Activated T-helper 1 cell treated with anti-CD3 and anti-CD28 coated beads, Interleukin-12 subunit alpha, Interleukin-12 subunit beta, Interleukin-2, Interleukin-4 antibody, amounts not matched to agents 30 ng/mL and 10 ng/mL and 1 ng/mL, durations not matched to agents 14 hours and 24 hours and 36 hours (primary cell): ENCODE measurements around the gene COL1A1. TPM values are rescaled to one million over a fixed set of nuclear protein-coding genes. Genes with fewer than 3 reads are reported as not detected.

Source experiments
- DNase-seq: peaks from one replicate; pipeline ENCODE4 v3.0.0; 2021; ENCODE audit warnings: low spot score
- H3K27ac Mint-ChIP-seq: one replicate; pipeline ENCODE4 v1.8.0; 2021; ENCODE audit warnings: mild to moderate bottlenecking, mixed read lengths
- H3K27me3 Mint-ChIP-seq: one replicate; pipeline ENCODE4 v1.8.0; 2022; ENCODE audit warnings: mild to moderate bottlenecking, moderate library complexity, mixed read lengths; ENCODE audit not compliant: insufficient read depth
- H3K36me3 Mint-ChIP-seq: one replicate; pipeline ENCODE4 v1.8.0; 2021; ENCODE audit warnings: low read depth, mixed read lengths
- H3K4me1 Mint-ChIP-seq: one replicate; pipeline ENCODE4 v1.8.0; 2021; ENCODE audit warnings: low read depth, mixed read lengths
- H3K4me3 Mint-ChIP-seq: one replicate; pipeline ENCODE4 v1.8.0; 2021; ENCODE audit warnings: mild to moderate bottlenecking, moderate library complexity, mixed read lengths
- H3K9me3 Mint-ChIP-seq: one replicate; pipeline ENCODE4 v1.8.0; 2021; ENCODE audit warnings: mixed read lengths
- intact Hi-C: fragments of 100-400 bp; cut with micrococcal nuclease; formaldehyde crosslinking; loops from one replicate; pipeline ENCODE4 v1.15.1; 2024
- total RNA-seq: library from RNA; stranded (reverse); gene quantifications from 2 replicates; pipeline ENCODE4 v1.2.3, GENCODE V29; 2022

COL1A1 gene
- total RNA-seq, 1 donor from 2014 or later, result 2.0 TPM

DNA sequence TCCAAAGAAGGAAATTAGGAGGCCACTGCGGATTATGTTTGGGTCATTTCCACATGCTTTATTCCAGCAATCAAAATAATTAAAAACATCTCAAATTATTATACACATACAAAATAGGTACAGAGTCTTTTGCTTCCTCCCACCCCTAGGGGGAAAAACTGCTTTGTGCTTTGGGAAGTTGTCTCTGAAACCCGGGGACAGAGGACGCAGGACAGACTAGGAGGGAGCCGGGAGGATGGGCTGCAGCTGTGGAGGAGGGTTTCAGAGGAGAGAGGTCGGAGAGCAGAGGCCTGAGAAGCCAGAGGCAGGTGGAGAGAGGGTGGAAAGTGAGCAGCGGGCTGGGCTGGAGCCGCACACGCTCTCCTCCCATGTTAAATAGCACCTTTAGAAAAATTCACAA is 17.4 kb downstream of the COL1A1 start:
- Mint-ChIP-seq H3K36me3 (no peaks in the 10 kb centered on the region), H3K4me3 (peak overlapping the region; percentile 3), H3K9me3 (no peaks in the 10 kb centered on the region), H3K27ac (no peak overlapping the region), H3K27me3 (peaks cover 10% of the 10 kb centered on the region), H3K4me1 (peaks cover 24% of the 10 kb centered on the region)
- DNase-seq, result no peak
- intact Hi-C loops, result no loop called here

DNA sequence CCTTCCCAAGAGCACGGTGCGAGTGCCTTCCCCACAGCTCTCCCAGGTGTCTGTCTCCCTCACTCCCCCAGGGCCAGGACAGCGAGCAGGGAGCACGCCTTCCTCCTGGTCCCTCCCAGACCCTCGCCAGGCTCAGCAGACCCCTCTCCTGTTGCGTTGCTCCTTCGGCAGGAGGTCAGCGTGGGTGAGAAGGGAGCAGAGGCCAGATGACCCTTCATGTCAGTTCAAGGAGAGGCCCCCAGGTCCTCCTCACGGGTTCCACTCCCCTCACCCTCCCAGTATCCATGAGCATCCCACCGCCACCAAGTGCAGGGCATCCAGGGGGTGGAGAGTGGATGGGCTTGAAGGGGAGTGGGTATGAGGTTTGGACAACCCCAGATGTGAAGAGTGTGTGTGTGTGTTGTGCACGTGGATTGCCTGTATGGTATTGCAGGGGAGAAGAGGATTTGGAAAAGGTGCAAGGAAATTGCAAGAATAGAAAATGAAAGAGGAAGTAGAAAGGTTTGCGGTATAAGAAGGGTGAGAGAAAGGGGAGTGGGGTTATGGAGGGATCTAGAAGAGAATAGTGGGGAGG is 17.9 kb downstream of the COL1A1 start:
- no peak for DNase-seq
- Mint-ChIP-seq H3K9me3 (no peaks in the 10 kb centered on the region), H3K4me1 (peaks cover 28% of the 10 kb centered on the region), H3K27me3 (peaks cover 13% of the 10 kb centered on the region), H3K36me3 (no peaks in the 10 kb centered on the region), H3K4me3 (peak overlapping the region; percentile 3), H3K27ac (peak overlapping the region; percentile 36)
- intact Hi-C loops, result no loop called here

DNA sequence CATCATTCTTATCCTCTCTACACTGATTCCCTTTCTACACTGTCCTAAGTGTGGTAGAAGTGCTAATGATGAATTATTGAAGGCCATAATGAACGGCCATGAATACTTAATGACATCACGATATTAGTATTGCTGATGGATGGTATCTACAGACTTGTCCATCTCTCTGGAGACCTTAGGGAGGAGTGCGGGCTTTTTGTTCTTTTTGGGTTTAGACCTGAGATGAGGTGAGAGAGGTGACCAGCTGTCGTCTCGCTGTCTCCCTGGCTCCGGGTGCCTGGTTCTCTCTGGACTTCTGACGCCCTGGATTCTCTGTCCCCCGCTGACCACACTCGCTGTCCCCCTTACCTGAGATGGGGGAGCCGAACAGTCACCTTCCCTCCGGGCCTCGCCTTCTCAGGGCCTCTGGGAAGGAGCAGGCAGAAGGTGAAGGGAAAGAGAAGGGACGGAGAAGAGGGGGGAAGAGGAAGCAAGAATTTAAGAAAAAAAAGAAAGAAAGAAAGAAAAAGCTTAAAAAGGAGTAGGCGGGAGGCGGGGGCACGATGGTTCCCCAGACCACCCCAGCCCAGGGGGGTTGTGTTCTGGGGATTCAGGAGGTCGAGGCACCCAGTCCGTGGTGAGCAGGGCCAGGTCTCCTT is 18.5 kb downstream of the COL1A1 start:
- H3K36me3 Mint-ChIP-seq, result no peaks in the 10 kb centered on the region
- no peak overlapping the region for H3K4me3 Mint-ChIP-seq
- H3K9me3 Mint-ChIP-seq, result no peaks in the 10 kb centered on the region
- peaks cover 35% of the 10 kb centered on the region for H3K4me1 Mint-ChIP-seq
- DNase-seq, result no peak
- H3K27me3 Mint-ChIP-seq, result peaks cover 15% of the 10 kb centered on the region
- H3K27ac Mint-ChIP-seq, result no peak overlapping the region
- intact Hi-C loops, result no loop called here

DNA sequence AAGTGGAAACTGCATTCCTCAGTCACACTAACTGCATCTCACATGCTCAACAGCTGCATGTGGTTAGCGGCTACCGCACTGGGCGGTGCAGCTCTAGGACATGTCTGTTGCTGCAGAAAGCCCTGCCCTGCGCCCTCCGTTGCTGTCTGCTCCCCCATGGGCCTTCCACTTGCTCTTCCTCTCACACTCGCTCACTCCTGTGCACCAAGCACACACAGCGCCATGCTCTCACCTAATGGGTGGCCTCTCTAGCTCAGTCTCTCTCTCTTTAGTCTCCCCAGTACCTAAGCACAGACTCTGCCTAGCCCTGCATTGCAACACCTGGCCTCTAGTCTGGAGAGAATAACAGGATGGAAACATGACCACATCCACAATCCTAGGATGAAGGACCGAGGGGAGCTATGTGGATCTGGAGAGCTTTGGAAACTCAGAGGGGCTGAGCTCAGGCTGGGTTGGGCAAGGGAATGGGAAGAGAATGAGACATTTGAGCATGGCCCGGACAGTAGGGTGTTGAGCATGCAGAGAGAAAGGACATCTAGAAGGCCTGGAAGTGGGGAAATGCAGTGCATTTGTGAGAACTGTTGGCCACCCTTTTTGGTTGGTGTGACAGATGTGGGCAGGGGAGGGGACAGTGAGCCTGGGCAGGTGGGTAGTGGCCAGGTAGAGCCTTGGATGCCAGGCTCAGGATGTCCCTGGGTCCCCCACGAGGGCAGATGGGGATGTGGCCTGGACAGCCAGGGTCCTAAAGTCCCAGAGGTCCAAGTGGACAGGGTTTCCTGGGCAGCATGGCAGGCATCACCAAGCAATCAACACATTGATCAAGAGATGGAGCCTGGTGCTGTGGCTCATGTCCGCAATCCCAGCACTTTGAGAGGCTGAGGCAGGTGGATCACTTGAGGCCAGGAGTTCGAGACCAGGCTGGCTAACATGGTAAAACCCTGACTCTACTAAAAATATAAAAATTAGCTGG is 19.6 kb downstream of the COL1A1 start:
- no peak overlapping the region for H3K27ac Mint-ChIP-seq
- H3K9me3 Mint-ChIP-seq, result no peaks in the 10 kb centered on the region
- intact Hi-C loops, result no loop called here
- H3K27me3 Mint-ChIP-seq, result peaks cover 15% of the 10 kb centered on the region
- no peak for DNase-seq
- H3K4me1 Mint-ChIP-seq, result peaks cover 36% of the 10 kb centered on the region
- H3K36me3 Mint-ChIP-seq, result no peaks in the 10 kb centered on the region
- no peak overlapping the region for H3K4me3 Mint-ChIP-seq

DNA sequence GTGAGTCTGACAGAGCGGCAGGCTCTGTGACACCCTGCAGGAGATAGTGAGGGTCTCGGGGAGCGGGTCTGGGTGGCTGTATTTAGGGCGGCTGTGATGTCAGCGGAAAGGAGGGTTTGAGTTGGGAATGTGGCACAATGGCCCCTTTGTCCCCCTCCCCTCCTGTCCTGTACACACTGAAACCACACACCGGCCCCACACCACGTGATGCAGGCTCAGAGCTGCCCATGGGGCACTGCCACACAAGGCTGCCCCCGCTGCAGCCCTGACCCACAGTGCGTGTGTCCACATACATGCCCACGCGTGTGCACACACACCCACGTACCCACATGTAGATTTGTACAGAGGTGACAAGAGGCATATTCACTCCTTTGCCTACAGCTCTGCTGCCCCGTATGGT is 20.3 kb downstream of the COL1A1 start:
- Mint-ChIP-seq H3K4me1 (peaks cover 36% of the 10 kb centered on the region), H3K4me3 (no peak overlapping the region), H3K27ac (no peak overlapping the region), H3K27me3 (peaks cover 15% of the 10 kb centered on the region), H3K36me3 (no peaks in the 10 kb centered on the region), H3K9me3 (no peaks in the 10 kb centered on the region)
- DNase-seq, result no peak
- intact Hi-C loops, result no loop called here

DNA sequence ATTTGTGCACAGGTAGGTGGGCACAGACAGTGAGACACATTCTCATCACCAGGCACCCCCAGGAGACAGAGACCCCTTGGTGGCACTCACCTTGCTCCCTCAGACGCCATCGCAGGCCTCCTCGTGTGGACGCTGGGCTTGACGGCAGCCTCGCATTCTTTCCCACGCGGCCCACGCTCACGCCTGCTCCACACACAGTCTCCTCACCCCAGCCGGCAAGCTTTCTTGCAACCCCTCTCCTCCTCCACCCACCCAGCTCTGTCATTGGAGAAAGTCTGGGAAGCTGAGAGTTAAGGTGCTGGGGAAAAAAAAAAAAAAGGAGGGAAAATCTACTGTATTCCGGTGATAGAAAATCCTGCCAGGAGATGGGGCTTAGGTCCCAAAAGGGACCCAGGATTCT is 20.8 kb downstream of the COL1A1 start:
- intact Hi-C loops, result no loop called here
- Mint-ChIP-seq H3K27ac (no peak overlapping the region), H3K4me1 (peaks cover 36% of the 10 kb centered on the region), H3K9me3 (no peaks in the 10 kb centered on the region), H3K27me3 (peaks cover 17% of the 10 kb centered on the region), H3K36me3 (no peaks in the 10 kb centered on the region), H3K4me3 (no peak overlapping the region)
- DNase-seq, result no peak

DNA sequence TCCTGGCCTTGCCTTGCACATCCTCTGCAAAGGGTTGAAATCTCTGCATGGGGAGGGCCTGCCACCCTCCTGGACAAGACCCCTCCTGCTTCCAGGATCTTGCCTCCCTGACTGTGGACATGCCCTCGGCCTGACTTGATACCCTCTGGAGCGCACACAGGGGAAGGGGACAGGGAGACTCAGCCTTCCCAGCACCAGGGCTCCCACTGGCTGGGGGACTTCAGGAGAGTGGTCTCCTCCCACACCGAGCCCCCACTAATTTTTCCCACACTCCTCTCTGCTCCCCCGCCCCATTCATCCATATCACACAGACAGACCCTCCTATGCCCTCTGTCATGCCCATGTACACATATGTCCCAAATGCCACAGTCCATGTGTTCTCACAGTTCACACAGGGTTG is 21.3 kb downstream of the COL1A1 start:
- DNase-seq, result no peak
- peaks cover 17% of the 10 kb centered on the region for H3K27me3 Mint-ChIP-seq
- H3K9me3 Mint-ChIP-seq, result no peaks in the 10 kb centered on the region
- peaks cover 36% of the 10 kb centered on the region for H3K4me1 Mint-ChIP-seq
- no peak overlapping the region for H3K4me3 Mint-ChIP-seq
- H3K27ac Mint-ChIP-seq, result no peak overlapping the region
- intact Hi-C loops, result no loop called here
- H3K36me3 Mint-ChIP-seq, result no peaks in the 10 kb centered on the region

DNA sequence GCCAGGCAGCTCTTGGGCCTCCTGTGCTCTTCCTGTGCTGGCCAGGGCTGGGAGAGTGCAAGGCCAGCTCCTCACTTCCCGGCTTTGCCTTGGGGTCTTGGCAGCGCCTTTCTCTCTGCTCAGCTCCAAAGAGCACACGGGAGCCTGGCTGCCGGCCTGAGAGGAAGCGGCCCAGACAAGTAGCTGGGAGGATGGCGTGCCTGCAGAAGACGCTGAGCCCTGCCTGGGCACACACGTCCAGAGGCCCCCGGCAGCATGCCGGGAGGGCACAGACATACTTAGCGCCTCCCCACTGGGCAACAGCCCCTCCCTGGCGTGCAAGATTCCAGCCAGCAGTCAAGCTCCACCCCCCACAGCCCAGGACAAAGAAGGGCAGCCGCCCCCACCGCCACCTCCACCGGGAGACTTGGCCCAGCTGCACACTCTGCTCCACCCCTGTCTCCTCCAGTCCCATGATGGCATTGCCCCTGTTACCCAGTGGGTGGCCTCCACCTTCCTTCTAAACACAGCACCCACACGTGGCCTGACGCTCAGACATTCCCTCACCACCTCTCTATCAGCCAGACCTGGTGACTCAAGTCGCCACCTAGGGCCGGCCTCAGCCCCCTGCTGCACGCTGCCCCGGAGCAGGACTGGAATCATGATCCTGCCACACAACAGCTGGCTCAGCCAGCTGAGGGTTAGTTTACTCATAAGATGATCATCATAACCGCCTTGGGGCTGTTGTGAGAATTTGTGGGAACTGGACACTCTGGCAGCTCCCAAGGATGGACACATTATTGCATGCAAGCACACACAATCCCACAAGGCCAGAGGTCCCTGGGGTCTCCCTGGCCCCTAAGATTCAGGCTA is 23.2 kb downstream of the COL1A1 start:
- H3K36me3 Mint-ChIP-seq, result no peaks in the 10 kb centered on the region
- intact Hi-C loops, result loop anchor here (1.0 kb wide), 1 partner anchor 38 kb away; no protein-coding TSS in a partner anchor
- peaks cover 19% of the 10 kb centered on the region for H3K27me3 Mint-ChIP-seq
- no peaks in the 10 kb centered on the region for H3K9me3 Mint-ChIP-seq
- H3K27ac Mint-ChIP-seq, result peak overlapping the region; percentile 45
- peak overlapping the region; percentile 9 for H3K4me3 Mint-ChIP-seq
- no peak for DNase-seq
- H3K4me1 Mint-ChIP-seq, result peaks cover 26% of the 10 kb centered on the region

DNA sequence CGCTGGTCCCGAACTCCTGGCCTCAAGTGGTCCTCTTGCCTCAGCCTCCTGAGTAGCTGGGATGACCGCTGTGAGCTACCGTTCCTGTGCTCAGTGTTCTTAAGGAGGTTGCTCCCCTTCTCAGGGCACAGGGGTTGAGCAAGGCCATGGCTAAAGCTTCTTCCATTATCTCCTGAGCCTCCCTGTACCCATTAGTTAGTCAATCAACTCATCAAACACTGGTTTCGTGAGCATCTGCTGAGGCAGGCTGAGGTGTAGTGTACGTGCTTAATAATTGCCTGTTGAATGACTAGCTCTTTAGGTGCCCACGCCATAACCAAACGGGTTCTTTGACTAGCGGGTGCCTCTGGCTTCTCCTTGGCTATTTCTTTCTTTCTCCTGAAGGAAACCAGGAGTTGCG is 24.0 kb downstream of the COL1A1 start:
- Mint-ChIP-seq H3K9me3 (no peaks in the 10 kb centered on the region), H3K27ac (no peak overlapping the region), H3K4me1 (peaks cover 18% of the 10 kb centered on the region), H3K36me3 (no peaks in the 10 kb centered on the region), H3K27me3 (peaks cover 19% of the 10 kb centered on the region), H3K4me3 (no peak overlapping the region)
- intact Hi-C loops, result no loop called here
- no peak for DNase-seq

DNA sequence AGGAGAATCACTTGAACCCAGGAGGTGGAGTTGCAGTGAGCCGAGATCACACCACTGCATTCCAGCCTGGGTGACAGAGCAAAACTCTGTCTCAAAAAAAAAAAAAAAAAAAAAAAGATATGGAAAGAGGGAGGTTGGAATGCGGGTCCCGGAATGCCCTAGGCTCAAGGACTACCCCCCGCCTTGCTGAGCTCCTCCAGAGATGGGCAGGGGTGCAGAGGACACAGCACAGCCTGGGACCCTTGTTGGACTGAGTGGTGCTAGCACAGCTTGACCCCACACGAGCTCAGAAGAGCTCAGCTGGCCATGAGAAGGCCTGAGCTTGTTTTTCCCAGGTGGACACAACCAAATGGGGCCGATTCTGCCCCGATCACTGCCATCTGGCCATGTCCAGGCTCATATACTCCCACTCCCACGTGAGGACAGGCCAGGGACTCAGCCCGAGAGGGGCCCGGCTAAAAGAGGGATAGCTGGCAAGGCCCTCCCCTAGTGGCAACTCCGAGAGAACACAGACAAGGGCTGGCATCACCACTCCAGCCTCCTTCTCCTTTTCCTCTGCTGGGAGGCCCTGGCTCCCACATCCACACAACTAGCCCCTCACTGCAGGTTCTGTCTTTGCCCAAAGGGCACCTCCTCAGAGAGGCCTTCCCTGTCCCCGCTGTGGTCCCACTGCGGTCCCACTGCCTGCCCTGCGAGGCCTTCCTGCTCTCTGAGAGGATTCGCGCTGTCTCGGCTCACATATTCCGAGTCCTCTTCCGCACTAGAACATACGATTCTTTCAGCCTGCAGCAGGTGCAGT is 24.7 kb downstream of the COL1A1 start:
- peaks cover 14% of the 10 kb centered on the region for H3K4me1 Mint-ChIP-seq
- no peak overlapping the region for H3K27ac Mint-ChIP-seq
- intact Hi-C loops, result no loop called here
- H3K9me3 Mint-ChIP-seq, result no peaks in the 10 kb centered on the region
- peaks cover 19% of the 10 kb centered on the region for H3K27me3 Mint-ChIP-seq
- H3K36me3 Mint-ChIP-seq, result no peaks in the 10 kb centered on the region
- no peak for DNase-seq
- no peak overlapping the region for H3K4me3 Mint-ChIP-seq

DNA sequence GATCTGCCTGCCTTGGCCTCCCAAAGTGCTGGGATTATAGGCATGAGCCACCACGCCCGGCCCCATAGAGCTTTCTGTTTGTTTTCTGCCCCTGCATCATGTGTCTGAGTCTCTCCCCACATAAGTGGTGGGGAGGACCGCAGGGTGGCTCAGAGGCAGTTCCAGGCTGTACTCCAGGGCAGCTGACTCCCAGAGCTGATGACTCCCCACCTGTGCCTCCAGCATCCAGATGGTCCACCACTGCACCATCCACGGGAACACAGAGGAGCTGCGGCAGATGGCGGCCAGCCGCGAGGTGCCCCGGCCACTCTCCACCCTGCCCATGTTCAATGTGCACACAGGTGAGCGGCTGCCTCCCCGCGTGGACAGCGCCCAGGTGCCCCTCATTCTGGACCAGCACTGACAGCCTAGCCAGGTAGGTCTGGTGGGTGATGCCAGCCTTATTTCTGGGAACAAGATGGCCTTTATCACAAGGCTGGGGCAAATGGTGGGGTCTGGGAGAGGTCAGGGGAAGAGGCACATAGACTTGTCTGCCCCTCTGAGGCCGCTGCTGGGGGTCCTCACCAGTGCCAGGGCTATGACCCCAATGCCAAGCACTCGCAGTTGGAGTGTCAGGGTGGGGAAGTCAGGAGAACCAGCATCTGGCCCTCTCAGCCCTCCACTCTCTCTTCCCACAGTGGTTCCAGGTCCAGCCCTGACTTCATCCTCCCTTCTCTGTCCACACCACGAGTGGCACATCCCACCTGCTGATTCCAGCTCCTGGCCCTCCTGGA is 26.2 kb downstream of the COL1A1 start:
- no peak overlapping the region for H3K4me3 Mint-ChIP-seq

More for the DNA sequence above, 26.2 kb downstream of the COL1A1 start:
- intact Hi-C loops, result no loop called here
- Mint-ChIP-seq H3K27ac (no peak overlapping the region), H3K9me3 (no peaks in the 10 kb centered on the region), H3K27me3 (peaks cover 17% of the 10 kb centered on the region), H3K36me3 (no peaks in the 10 kb centered on the region), H3K4me1 (peaks cover 18% of the 10 kb centered on the region)
- DNase-seq, result no peak
